ENCODE results near the gene SNPH.

Gene SNPH

DNA sequence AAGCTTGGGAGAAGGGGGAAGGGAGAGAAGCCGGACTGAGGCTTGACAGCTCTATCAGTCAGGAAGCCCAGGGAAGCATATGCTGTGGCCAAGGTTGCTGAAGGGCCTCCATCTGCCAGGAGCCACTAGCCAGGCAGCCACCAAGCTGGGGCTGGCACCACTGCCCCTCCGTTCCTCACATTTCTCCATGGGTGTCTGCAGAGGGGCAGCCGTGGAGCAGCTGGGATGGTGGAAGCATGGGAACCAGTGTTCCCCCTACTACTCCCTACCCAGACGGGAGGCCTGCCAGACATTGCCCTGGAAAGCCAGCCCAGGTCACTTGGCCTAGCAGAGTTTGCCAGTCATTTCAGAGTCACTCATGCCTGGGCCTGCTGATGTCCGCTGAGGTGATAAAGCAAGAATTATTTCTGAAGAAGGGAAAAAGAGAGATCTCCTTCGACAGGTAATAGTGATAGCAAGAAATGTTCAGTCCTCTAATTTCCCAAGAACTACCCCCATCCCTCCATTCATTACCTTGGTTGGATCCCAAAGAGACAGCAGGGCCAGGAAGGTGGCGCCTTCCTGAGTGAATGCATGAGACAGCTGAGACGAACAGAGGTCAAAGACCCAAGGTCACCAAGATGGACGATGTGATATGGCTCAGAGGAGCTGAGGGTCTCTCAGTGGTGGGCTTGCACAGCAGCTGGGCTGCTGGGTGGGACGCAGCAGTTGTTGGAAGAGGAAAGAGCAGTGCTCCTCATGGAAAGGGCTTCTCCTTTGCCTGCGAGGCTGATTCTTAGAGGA is 21.9 kb downstream of the SNPH start:
- no peak for FAIRE-seq

- FAIRE-seq, result no peak
Measured at GRCh38 chr20:1291191-1291741, 25.2 kb downstream of the SNPH start.

DNA sequence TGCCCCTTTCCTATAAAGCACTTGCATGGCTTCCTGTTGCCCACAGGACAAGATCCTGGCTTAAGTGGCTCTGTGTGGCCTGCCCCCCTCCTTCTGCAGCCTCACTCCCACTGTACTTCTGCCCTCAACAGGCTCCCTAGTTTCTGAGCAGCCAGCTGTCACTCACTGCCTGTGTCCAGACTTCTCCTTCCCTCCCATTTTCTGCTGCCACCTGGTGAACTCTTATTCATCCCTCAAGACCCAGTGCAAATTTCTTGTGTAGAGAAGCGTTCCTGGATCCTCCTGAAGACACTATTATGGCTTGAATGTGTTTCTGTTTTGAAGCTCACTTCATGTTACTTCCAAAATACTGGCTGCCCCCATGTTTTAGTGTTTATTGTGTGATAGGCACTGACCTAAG is 26.5 kb downstream of the SNPH start:
- FAIRE-seq, result no peak

- FAIRE-seq, result no peak
Measured at GRCh38 chr20:1293641-1294379, 27.7 kb downstream of the SNPH start.

GRCh38 chr20:1294497-1294896 is 28.4 kb downstream of the SNPH start:
- no peak for FAIRE-seq

GRCh38 chr20:1295276-1295930 is 29.3 kb downstream of the SNPH start:
- FAIRE-seq, result no peak

DNA sequence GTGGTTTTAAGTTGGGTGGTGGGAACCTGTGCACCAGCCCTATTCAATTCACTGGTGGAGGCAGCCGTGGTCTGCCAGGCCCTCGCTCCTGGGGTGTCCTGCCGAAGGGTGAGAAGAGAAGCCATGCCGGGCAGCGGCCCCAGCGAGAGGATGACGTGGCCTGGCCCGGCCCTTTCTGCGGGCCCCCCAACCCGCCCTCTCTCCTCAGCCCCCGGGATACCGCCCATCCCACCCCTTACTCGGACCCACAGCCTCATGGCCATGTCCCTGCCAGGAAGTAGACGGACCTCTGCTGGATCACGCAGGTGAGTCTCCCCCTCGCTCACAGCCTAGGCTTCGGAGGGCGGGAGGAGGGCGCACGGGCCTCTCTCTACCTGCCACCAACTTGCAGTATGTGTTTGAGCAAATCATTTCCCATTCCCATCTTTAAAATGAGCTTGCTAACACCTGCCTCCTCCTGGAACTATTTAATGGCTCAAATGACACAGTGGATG is 30.1 kb downstream of the SNPH start:
- no peak for FAIRE-seq

DNA sequence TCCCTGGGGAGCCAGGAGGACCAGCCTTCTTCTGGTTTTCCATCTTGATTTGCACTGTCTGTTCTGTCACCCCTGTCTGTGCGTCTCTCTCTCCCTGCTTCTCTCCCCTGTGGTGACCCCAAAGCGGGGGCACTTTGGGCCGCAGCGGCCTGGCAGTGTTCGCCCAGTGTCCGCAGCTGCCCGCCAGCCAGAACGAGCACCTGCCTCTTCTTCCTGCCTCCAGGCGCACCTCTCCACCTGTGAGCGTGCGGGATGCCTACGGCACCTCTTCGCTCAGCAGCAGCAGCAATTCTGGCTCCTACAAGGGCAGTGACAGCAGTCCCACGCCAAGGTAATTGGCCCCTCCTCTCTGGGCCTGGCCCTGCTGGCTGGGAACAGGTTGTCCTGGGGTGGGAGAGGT is 30.8 kb downstream of the SNPH start:
- no peak for FAIRE-seq

GRCh38 chr20:1297486-1297885 is 31.4 kb downstream of the SNPH start:
- no peak for FAIRE-seq

GRCh38 chr20:1298166-1298565 is 32.1 kb downstream of the SNPH start:
- no peak for FAIRE-seq

- FAIRE-seq, result no peak
Measured at GRCh38 chr20:1298888-1299511, 32.9 kb downstream of the SNPH start.

DNA sequence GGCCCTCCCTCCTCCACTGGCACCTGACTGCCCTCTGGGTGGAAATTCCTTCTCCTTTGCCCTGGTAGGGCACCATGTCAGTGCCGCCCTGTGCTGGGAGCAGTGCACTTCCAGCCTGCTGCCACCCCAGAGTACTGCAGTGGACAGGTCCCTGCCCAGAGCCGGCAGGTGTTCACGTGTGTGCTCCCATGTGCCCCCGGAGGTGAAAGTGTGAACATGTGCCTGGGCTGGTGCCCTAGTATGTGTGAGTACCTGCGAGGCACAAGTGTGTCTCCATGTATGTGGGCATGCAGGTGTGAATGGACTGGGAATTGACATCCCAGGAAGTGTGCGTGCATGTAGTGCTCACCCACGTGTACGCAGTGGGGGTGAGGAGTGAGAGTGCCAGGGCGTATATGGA is 33.4 kb downstream of the SNPH start:
- FAIRE-seq, result no peak

DNA sequence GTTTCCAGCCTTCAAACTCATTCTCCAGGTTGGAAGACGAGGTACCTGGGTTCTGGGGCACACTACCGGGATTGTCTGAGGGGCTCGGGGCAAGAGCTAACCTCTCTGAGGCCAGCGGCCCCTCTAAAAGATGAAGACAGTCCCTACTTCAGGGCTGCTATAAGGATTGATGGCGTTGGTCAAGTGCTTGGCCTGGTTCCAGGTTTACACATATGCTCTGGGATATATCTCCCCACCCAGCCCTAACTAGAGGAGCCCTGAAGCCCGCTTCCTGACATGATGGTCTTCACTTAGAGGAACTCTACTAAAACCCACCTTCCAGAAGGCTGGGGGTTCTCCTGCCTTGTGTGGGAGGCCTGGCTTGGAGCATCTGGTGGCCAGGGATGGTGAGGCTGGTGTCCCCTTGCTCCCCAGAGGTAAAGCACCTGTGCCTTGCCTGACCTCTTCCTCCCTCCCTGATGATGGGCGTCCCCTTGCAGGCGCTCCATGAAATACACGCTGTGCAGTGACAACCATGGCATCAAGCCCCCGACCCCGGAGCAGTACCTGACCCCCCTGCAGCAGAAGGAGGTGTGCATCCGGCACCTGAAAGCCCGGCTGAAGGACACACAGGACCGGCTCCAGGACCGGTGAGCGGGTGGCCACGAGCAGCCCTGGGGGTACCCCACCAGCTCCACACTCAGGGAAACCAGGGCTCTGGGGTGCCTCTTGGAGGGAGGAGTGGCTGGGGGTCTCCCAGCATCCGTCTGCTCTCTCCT is 34.2 kb downstream of the SNPH start:
- no peak for FAIRE-seq

DNA sequence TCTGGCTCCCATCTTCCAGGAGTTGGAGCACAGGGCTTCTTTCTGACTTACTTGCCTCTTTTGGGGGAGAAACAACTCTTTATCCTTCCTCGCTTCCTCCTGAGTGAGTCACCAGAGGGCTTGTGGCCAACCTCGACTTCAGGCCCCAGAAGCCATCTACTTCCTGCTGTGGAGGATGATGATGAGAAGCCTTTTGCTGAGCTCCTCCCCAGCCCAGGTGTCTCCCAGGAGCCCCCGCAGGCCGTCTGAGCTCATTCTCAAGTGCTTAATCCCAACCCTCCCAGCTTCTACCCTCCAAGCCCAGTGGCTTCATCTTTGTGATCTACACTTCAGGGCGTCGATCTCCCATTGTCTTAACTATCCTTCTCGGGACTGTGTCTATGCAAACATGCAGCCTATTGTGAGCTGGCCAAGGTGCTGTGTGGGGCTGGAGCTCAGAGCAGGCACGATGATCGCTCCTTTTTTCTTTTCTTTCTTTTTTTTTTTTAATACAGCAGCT is 35.0 kb downstream of the SNPH start:
- FAIRE-seq, result no peak

- FAIRE-seq, result no peak
Measured at GRCh38 chr20:1302685-1303541, 36.8 kb downstream of the SNPH start.

GRCh38 chr20:1304710-1305515 is 38.8 kb downstream of the SNPH start:
- FAIRE-seq, result no peak

- no peak for FAIRE-seq
Measured at GRCh38 chr20:1305712-1306111, 39.6 kb downstream of the SNPH start.

DNA sequence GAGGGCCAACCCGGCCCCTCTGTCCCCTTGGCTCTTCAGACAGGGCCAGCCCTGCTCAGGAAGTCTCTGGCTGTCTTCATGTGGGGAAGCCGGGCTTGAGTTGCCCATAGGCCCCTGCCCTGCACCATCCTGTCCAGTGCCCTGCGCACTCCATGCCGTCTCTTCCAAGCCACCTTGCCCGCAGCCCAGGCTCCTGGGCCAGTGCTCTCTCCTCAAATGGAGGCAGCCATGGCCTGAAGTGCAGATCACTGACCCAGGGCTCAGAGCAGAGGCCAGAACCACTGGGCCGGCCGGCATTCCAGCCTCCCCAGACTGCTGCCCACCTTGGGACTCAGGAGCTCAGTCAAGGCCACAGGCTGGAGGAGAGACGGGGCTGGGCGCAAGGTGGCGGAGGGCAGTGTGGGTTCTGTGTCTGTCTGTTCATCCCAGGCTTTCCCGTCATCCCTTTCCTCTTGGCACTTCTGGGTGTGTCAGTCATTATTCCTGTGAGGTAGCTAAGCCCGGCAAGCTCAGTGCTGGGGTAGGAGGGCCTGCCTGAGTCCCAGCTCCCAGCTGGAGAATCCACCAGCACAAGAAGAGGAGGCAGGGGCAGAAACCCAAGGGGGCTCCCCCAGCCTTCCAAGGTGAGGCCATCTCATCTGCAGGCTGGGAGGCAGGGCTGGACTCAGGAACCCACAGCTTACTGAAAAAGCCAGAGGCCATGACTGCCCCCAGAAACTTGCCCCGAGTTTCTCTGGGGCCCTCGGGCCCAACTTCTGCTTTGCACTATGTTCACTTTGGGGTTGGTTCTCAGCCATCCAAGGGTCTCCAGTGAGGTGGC is 40.4 kb downstream of the SNPH start:
- no peak for FAIRE-seq

GRCh38 chr20:1307171-1307570 is 41.1 kb downstream of the SNPH start:
- FAIRE-seq, result no peak

All from A204.1 (cell line).